HepG2 (cell line): ENCODE results near the gene CPT1C. TPM values are rescaled to one million over a fixed set of nuclear protein-coding genes. Genes with fewer than 3 reads are reported as not detected.

Experiments
- ATAC-seq: fragments of 200-7000 bp; cut with Tn5 transposase; 3 replicates; pipeline ENCODE4 v1.9.1; 2020; ENCODE audit warnings: mild to moderate bottlenecking, moderate library complexity
- BruUV-seq: library from RNA; stranded (reverse); fragments of 400-500 nt; replicated peaks from 2 replicates; lab custom pipeline; 2021; lab: Mats Ljungman, UMichigan
- CTCF ChIA-PET: fragments of 300-600 bp; formaldehyde crosslinking; extraction: SDS; loops from one replicate; lab custom pipeline; 2021; ENCODE audit warnings: low total read pairs, inconsistent platforms, low intra/inter-chr PET ratio; lab: Yijun Ruan, JAX
- POLR2A ChIA-PET: fragments of 350-600 bp; sonication (Branson Sonifier 250); formaldehyde crosslinking; loops from one replicate; lab custom pipeline; 2020; ENCODE audit warnings: antibody characterized with exemption, inconsistent platforms; lab: Yijun Ruan, JAX
- DNase-seq: peaks from one replicate; pipeline ENCODE4 v3.0.0-alpha.2; 2015; ENCODE audit warnings: low spot score
- FAIRE-seq: peaks from 3 replicates; lab custom pipeline; 2011; peaks lifted over from hg19 to GRCh38; lab: Jason Lieb, UNC
- H2AFZ ChIP-seq: one replicate; pipeline ENCODE4 v1.6.1; 2011; ENCODE audit warnings: low read length, inconsistent platforms
- H3K27ac ChIP-seq: fragments of 300-600 bp; 3 replicates; pipeline ENCODE4 v1.8.0; 2011; ENCODE audit warnings: mixed run types, mild to moderate bottlenecking, mixed read lengths, low read length, inconsistent platforms; ENCODE audit not compliant: insufficient read depth; ENCODE audit errors: extremely low read length
- H3K27me3 ChIP-seq, 2 experiments: fragments of 200-600 bp in 1 of 2; 2 replicates in 1 of 2; 3 replicates in 1 of 2; pipeline versions ENCODE4 v1.6.0 to v1.8.0; 2011; ENCODE audit warnings: low read length in 2 of 2, mild to moderate bottlenecking in 2 of 2, moderate library complexity in 2 of 2, inconsistent platforms in 1 of 2; ENCODE audit not compliant: insufficient read depth in 2 of 2, control insufficient read depth in 1 of 2
- H3K36me3 ChIP-seq, 2 experiments: fragments of 200-600 bp in 1 of 2; replicated peaks in 1 of 2; 2 replicates in 1 of 2; 3 replicates in 1 of 2; pipeline versions ENCODE4 v1.5.1 to v1.8.0; 2011; ENCODE audit warnings: low read length in 2 of 2, inconsistent platforms in 1 of 2; ENCODE audit not compliant: insufficient read depth in 2 of 2, control insufficient read depth in 1 of 2
- H3K4me1 ChIP-seq: 2 replicates; pipeline ENCODE4 v1.5.1; 2012; ENCODE audit warnings: low read length, inconsistent platforms; ENCODE audit not compliant: insufficient read depth
- H3K4me2 ChIP-seq: 2 replicates; pipeline ENCODE4 v1.6.0; 2011; ENCODE audit warnings: low read depth, low read length, inconsistent platforms
- H3K4me3 ChIP-seq, 3 experiments: fragments of 200-600 bp in 1 of 3; sonication (generic), shearing (Covaris generic) in 1 of 3; replicated peaks in 1 of 3; 2 replicates each; pipeline ENCODE4 v1.5.1; 2011 to 2016; ENCODE audit warnings: low read length in 3 of 3, inconsistent platforms in 2 of 3, low read depth in 2 of 3, mild to moderate bottlenecking in 2 of 3, control low read depth in 1 of 3, mixed read lengths in 1 of 3; ENCODE audit not compliant: insufficient read depth in 1 of 3
- H3K79me2 ChIP-seq: one replicate; pipeline ENCODE4 v1.6.1; 2011; ENCODE audit warnings: low read length, inconsistent platforms; ENCODE audit not compliant: insufficient read depth
- H3K9ac ChIP-seq: 2 replicates; pipeline ENCODE4 v1.6.0; 2011; ENCODE audit warnings: mild to moderate bottlenecking, low read depth, low read length, inconsistent platforms; ENCODE audit not compliant: insufficient read depth
- H3K9me3 ChIP-seq: 2 replicates; pipeline ENCODE4 v1.5.1; 2012; ENCODE audit warnings: mild to moderate bottlenecking, low read length
- H4K20me1 ChIP-seq: 2 replicates; pipeline ENCODE4 v1.6.0; 2011; ENCODE audit warnings: inconsistent platforms, mild to moderate bottlenecking, low read length, moderate library complexity; ENCODE audit not compliant: insufficient read depth
- BRCA1 ChIP-seq: sonication (generic); formaldehyde crosslinking; IDR thresholded peaks from 2 replicates; pipeline ENCODE4 v1.4.0; 2020; ENCODE audit warnings: missing genetic modification reagents
- CBX1 ChIP-seq: IDR thresholded peaks from one replicate; pipeline ENCODE4 v1.6.1; 2016; ENCODE audit warnings: antibody characterized with exemption, low read depth
- CEBPB ChIP-seq: IDR thresholded peaks from 2 replicates; pipeline ENCODE4 v1.6.1; 2011; ENCODE audit warnings: low read depth, low read length, improper control_type of control experiment, borderline replicate concordance
- EED ChIP-seq: sonication (generic); formaldehyde crosslinking; IDR thresholded peaks from 2 replicates; pipeline ENCODE4 v1.5.0; 2020; ENCODE audit warnings: mild to moderate bottlenecking, missing genetic modification reagents
- ELF1 ChIP-seq: sonication (generic); formaldehyde crosslinking; IDR thresholded peaks from 2 replicates; pipeline ENCODE4 v1.4.0; 2020; ENCODE audit warnings: missing genetic modification reagents
- GABPB1 ChIP-seq: IDR thresholded peaks from 2 replicates; pipeline ENCODE4 v1.6.1; 2016; ENCODE audit warnings: mild to moderate bottlenecking, missing genetic modification reagents, moderate library complexity, missing compliant biosample characterization
- MAFF ChIP-seq: IDR thresholded peaks from 2 replicates; pipeline ENCODE4 v1.6.1; 2011; ENCODE audit warnings: low read depth, low read length, improper control_type of control experiment
- MAFK ChIP-seq, 2 experiments: IDR thresholded peaks in 1 of 2; conservative IDR thresholded peaks in 1 of 2; 2 replicates each; pipeline ENCODE4 v1.6.1; 2011; ENCODE audit warnings: improper control_type of control experiment in 2 of 2, low read length in 2 of 2
- PBX3 ChIP-seq: sonication (generic); formaldehyde crosslinking; IDR thresholded peaks from 2 replicates; pipeline ENCODE4 v1.8.1; 2023; ENCODE audit warnings: missing genetic modification reagents, inconsistent platforms, borderline replicate concordance
- RERE ChIP-seq: IDR thresholded peaks from 2 replicates; pipeline ENCODE4 v1.6.1; 2016; ENCODE audit warnings: low read depth, missing genetic modification reagents, missing compliant biosample characterization
- ZNF124 ChIP-seq: sonication (generic); formaldehyde crosslinking; IDR thresholded peaks from 2 replicates; pipeline ENCODE4 v1.4.0; 2020; ENCODE audit warnings: missing genetic modification reagents
- ZNF296 ChIP-seq: sonication (generic); formaldehyde crosslinking; conservative IDR thresholded peaks from 2 replicates; pipeline ENCODE4 v1.5.0; 2020; ENCODE audit warnings: mild to moderate bottlenecking, missing genetic modification reagents
- ZNF841 ChIP-seq: sonication (generic); formaldehyde crosslinking; IDR thresholded peaks from 2 replicates; pipeline ENCODE4 v1.8.1; 2023; ENCODE audit warnings: missing genetic modification reagents, borderline replicate concordance
- WGBS: methylation state at CpG from one replicate; pipeline ENCODE4 v1.1.6; 2017; ENCODE audit warnings: low lambda C conversion rate; 5-methylcytosine and 5-hydroxymethylcytosine counted together
- in situ Hi-C: cut with HindIII; loops from 2 replicates; pipeline ENCODE4 v1.10.0; 2017; ENCODE audit warnings: low pct_unique_long_range_greater_than_20kb; ENCODE audit not compliant: extremely low pct_ligation_motif_present
- intact Hi-C: fragments of 100-400 bp; cut with micrococcal nuclease; formaldehyde crosslinking; loops from one replicate; pipeline ENCODE4 v1.10.0; 2022; ENCODE audit not compliant: unreplicated experiment
- polyA plus RNA-seq, 8 experiments: library from polyadenylated mRNA; depleted of rRNA in 3 of 8; stranded (reverse) in 7 of 8; unstranded in 1 of 8; fragments of >200 nt; fragmentation: Illumina TruSeq in 4 of 8; extraction: Trizol in 4 of 8; gene quantifications; 2 replicates each; pipeline versions ENCODE4 v1.2.1 to v1.2.3, GENCODE V29; 2011 to 2016; ENCODE audit warnings: low read depth in 4 of 8, missing spikeins in 1 of 8, mixed read lengths in 1 of 8; ENCODE audit not compliant: insufficient read depth in 1 of 8
- total RNA-seq, 5 experiments: library from RNA; depleted of rRNA; stranded (reverse); fragments of >200 nt; fragmentation: Illumina TruSeq; extraction: Trizol; gene quantifications; 2 replicates each; pipeline ENCODE4 v1.2.3, GENCODE V29; 2016; ENCODE audit warnings: low read depth in 1 of 5

CPT1C gene
- total and polyA plus RNA-seq, 2 of the 13 experiments (the other 11 are each of a cell fraction or from before 2014, with no cell fraction given), result 0.18 TPM; not detected in 1

- BruUV-seq, result no TSS peak
- Histone ChIP-seq H3K4me1 (peaks cover 40% of the 10 kb centered on the region), H3K4me3 (no peak overlapping the region; a peak in 1 of 6 replicates), H3K79me2 (peaks cover 30% of the 10 kb centered on the region), H3K36me3 (peaks cover 6 to 15% of the 10 kb centered on the region in 2 experiments; a peak in 4 of 5 replicates), H3K9me3 (no peaks in the 10 kb centered on the region), H3K4me2 (peak overlapping the region; percentile 98), H3K27me3 (no peaks in the 10 kb centered on the region; a peak in 2 of 5 replicates), H4K20me1 (peaks cover 5% of the 10 kb centered on the region; the same call in 1 of the 2 replicates), H3K9ac (peak overlapping the region; percentile 90; the same call in 1 of the 2 replicates), H2AFZ (no peak overlapping the region), H3K27ac (peak overlapping the region; percentile 20)
- no peak for TF ChIP-seq ZNF841 (CRISPR knock-in tag)
- TF ChIP-seq CEBPB, result no peak
- TF ChIP-seq ELF1 (CRISPR knock-in tag), result no peak
- TF ChIP-seq ZNF124, result no peak
- TF ChIP-seq BRCA1, result no peak
- TF ChIP-seq PBX3 (CRISPR knock-in tag), result no peak
- TF ChIP-seq EED, result no peak
- TF ChIP-seq RERE (CRISPR knock-in tag), result no peak
- no peak for TF ChIP-seq GABPB1
- TF ChIP-seq CBX1, result no peak
- no peak for TF ChIP-seq MAFF
- no peak for TF ChIP-seq ZNF296 (CRISPR knock-in tag)
- TF ChIP-seq MAFK (conservative IDR thresholded peaks at IDR 0.05 in 1 of 2, IDR thresholded peaks at IDR 0.05 in 1 of 2; ENCODE audit: low read length in 2 of 2), result no peak
- FAIRE-seq, result no peak
- POLR2A ChIA-PET, result interaction anchor here (1.1 to 5.7 kb wide), 2 partner anchors 9 to 26 kb away, joined by 6 to 92 read pairs; partner anchors contain the start of genes RRAS and SCAF1
- DNase-seq, result no peak
- WGBS, result 96% methylated on average over 2 of the region's 2 CpGs
- ATAC-seq, result no peak
- in situ Hi-C loops (no loop called here), intact Hi-C loops (no loop called here)
- CTCF ChIA-PET, result no interaction called here
Measured at GRCh38 chr19:49667473-49667872, 23.4 kb upstream of the CPT1C start.
